CD4-positive, alpha-beta T cell treated with Interleukin-6 at 100 ng/mL for 8 hours (primary cell): Measurements from ENCODE around the gene COL24A1.
A peak's percentile ranks its signal among the peaks of the same experiment; 100 is the strongest.
"Not testable (repeated sequence)": the region's sequence is repeated elsewhere in the genome, so short reads cannot be mapped to it uniquely, and the experiment has no call there.

Experiments
- DNase-seq: peaks from one replicate; pipeline ENCODE4 v3.0.0-alpha.2; 2020; ENCODE audit warnings: mixed read lengths, low spot score

The COL24A1 gene

GRCh38 chr1:85801520-85801919, 355.1 kb downstream of the COL24A1 start:
- no peak for DNase-seq

GRCh38 chr1:85799737-85800136, 356.8 kb downstream of the COL24A1 start:
- DNase-seq = no peak

GRCh38 chr1:85798419-85798818, 358.2 kb downstream of the COL24A1 start:
- DNase-seq = no peak

GRCh38 chr1:85777021-85777420, 379.6 kb downstream of the COL24A1 start:
- not testable (repeated sequence) for DNase-seq

GRCh38 chr1:85762804-85763203, 393.8 kb downstream of the COL24A1 start:
- no peak for DNase-seq

- DNase-seq = no peak
Observed at GRCh38 chr1:85756864-85757263, 399.7 kb downstream of the COL24A1 start.

- DNase-seq = no peak
Observed at GRCh38 chr1:85748120-85748519, 408.5 kb downstream of the COL24A1 start.

GRCh38 chr1:85746777-85747176, 409.8 kb downstream of the COL24A1 start:
- DNase-seq = no peak

- no peak for DNase-seq
Observed at GRCh38 chr1:85743814-85744213, 412.8 kb downstream of the COL24A1 start.

GRCh38 chr1:85734931-85735330, 421.6 kb downstream of the COL24A1 start:
- DNase-seq = no peak

GRCh38 chr1:85718678-85719340, 437.8 kb downstream of the COL24A1 start:
- DNase-seq = no peak

GRCh38 chr1:85714418-85715114, 442.0 kb downstream of the COL24A1 start:
- not testable (repeated sequence) for DNase-seq

- no peak for DNase-seq
Observed at GRCh38 chr1:85708829-85709227, 447.7 kb downstream of the COL24A1 start.

- DNase-seq = peak; percentile 91
Observed at GRCh38 chr1:85707990-85708828, 448.4 kb downstream of the COL24A1 start, which contains the start of gene ZNHIT6. Gene ZNHIT6, minus strand, starts transcription at chr1:85708433. Its CDS starts 149 bp downstream, at chr1:85708284.

- DNase-seq = no peak
Observed at GRCh38 chr1:85707267-85707989, 449.1 kb downstream of the COL24A1 start.

GRCh38 chr1:85705940-85706339, 450.6 kb downstream of the COL24A1 start:
- no peak for DNase-seq

GRCh38 chr1:85700422-85700821, 456.1 kb downstream of the COL24A1 start:
- no peak for DNase-seq

- no peak for DNase-seq
Observed at GRCh38 chr1:85697895-85698294, 458.7 kb downstream of the COL24A1 start.

GRCh38 chr1:85692730-85693314, 463.8 kb downstream of the COL24A1 start:
- no peak for DNase-seq

- DNase-seq = no peak
Observed at GRCh38 chr1:85689775-85690404, 466.7 kb downstream of the COL24A1 start.
